Upper lobe of left lung (tissue), 4 donors: Measurements from ENCODE around the gene KIFBP.

Source experiments
- CTCF ChIP-seq, 6 experiments: fragments of 450-650 bp in 4 of 6; fragments of 200-600 bp in 2 of 6; sonication (generic) in 2 of 6; IDR thresholded peaks; one replicate each; pipeline ENCODE4 v1.5.1; 2016 to 2019; ENCODE audit warnings: antibody characterized with exemption in 6 of 6
- EP300 ChIP-seq, 4 donors: sonication (generic); formaldehyde crosslinking; IDR thresholded peaks; one replicate each; pipeline ENCODE4 v1.5.1; 2017; ENCODE audit warnings: antibody characterized with exemption in 4 of 4, control low read depth in 2 of 4
- POLR2A ChIP-seq, 4 donors: fragments of 450-650 bp; IDR thresholded peaks; one replicate each; pipeline ENCODE4 v1.5.1; 2016 to 2017; ENCODE audit warnings: antibody characterized with exemption in 4 of 4, mild to moderate bottlenecking in 2 of 4

DNA sequence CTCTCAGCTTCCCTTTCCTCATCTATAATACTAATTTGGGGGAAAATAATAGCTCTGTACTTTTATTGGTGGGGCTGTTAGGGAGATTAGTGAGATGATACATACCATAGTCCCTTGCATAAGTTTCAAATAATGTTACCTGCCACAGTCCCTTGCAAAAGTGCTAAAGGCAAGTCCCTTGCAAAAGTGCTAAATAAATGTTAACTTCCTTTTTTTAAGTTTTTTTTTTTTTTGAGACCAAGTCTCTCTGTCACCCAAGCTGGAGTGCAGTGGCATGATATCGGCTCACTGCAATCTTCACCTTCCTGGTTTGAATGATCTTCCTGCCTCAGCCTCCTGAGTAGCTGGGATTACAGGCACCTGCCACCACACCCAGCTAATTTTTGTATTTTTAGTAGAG lies 55.9 kb downstream of the KIFBP start:
- TF ChIP-seq POLR2A (IDR thresholded peaks at IDR 0.05): no peak
- TF ChIP-seq CTCF (IDR thresholded peaks at IDR 0.05): no peak
- no peak for TF ChIP-seq EP300 (IDR thresholded peaks at IDR 0.05)
